Activated CD8-positive, alpha-beta memory T cell treated with anti-CD3 and anti-CD28 coated beads, Interleukin-2, amount 50 U/mL, for 4 hours (primary cell): ENCODE measurements around the gene SYDE2.
"Not testable (repeated sequence)": the region's sequence is repeated elsewhere in the genome, so short reads cannot be mapped to it uniquely, and the experiment has no call there.

ENCODE experiments used
- DNase-seq: peaks from one replicate; pipeline ENCODE4 v3.0.0-alpha.2; 2020

SYDE2 gene

GRCh38 chr1:85216697-85217096, 15.9 kb upstream of the SYDE2 start:
- no peak for DNase-seq

GRCh38 chr1:85214654-85215053, 13.8 kb upstream of the SYDE2 start:
- no peak for DNase-seq

GRCh38 chr1:85208488-85208887, 7.7 kb upstream of the SYDE2 start:
- DNase-seq = no peak

GRCh38 chr1:85203573-85204171, 2.9 kb upstream of the SYDE2 start:
- no peak for DNase-seq

GRCh38 chr1:85202864-85203255, 2.0 kb upstream of the SYDE2 start:
- no peak for DNase-seq

- DNase-seq = no peak
Observed at GRCh38 chr1:85202092-85202863, 1.5 kb upstream of the SYDE2 start.

GRCh38 chr1:85201340-85202091, 700 bp upstream of the SYDE2 start:
- DNase-seq = peak; percentile 70

GRCh38 chr1:85199667-85200462, 951 bp downstream of the SYDE2 start:
- DNase-seq = no peak

- no peak for DNase-seq
Observed at GRCh38 chr1:85198864-85199263, 2.0 kb downstream of the SYDE2 start.

GRCh38 chr1:85196358-85196757, 4.5 kb downstream of the SYDE2 start:
- no peak for DNase-seq

GRCh38 chr1:85195703-85196102, 5.1 kb downstream of the SYDE2 start:
- no peak for DNase-seq

- not testable (repeated sequence) for DNase-seq
Observed at GRCh38 chr1:85192129-85192528, 8.7 kb downstream of the SYDE2 start.

- DNase-seq = no peak
Observed at GRCh38 chr1:85189120-85189519, 11.7 kb downstream of the SYDE2 start.

GRCh38 chr1:85188530-85188929, 12.3 kb downstream of the SYDE2 start:
- DNase-seq = no peak

GRCh38 chr1:85187021-85187420, 13.8 kb downstream of the SYDE2 start:
- DNase-seq = not testable (repeated sequence)

GRCh38 chr1:85184245-85184644, 16.6 kb downstream of the SYDE2 start:
- DNase-seq = no peak

- DNase-seq = no peak
Observed at GRCh38 chr1:85182700-85183099, 18.1 kb downstream of the SYDE2 start.

GRCh38 chr1:85180869-85181268, 19.9 kb downstream of the SYDE2 start:
- DNase-seq = no peak

- DNase-seq = no peak
Observed at GRCh38 chr1:85179522-85179921, 21.3 kb downstream of the SYDE2 start.

- DNase-seq = no peak
Observed at GRCh38 chr1:85178396-85178795, 22.4 kb downstream of the SYDE2 start.

GRCh38 chr1:85174503-85174902, 26.3 kb downstream of the SYDE2 start:
- no peak for DNase-seq

GRCh38 chr1:85172684-85173337, 28.0 kb downstream of the SYDE2 start:
- DNase-seq = no peak

- DNase-seq = no peak
Observed at GRCh38 chr1:85171721-85172120, 29.1 kb downstream of the SYDE2 start.
